ENCODE measurements around the gene SIRT2. TPM values are rescaled to one million over a fixed set of nuclear protein-coding genes. Genes with fewer than 3 reads are reported as not detected.

SIRT2 gene
- total RNA-seq, 1 donor from 2014 or later = 125 TPM

DNA sequence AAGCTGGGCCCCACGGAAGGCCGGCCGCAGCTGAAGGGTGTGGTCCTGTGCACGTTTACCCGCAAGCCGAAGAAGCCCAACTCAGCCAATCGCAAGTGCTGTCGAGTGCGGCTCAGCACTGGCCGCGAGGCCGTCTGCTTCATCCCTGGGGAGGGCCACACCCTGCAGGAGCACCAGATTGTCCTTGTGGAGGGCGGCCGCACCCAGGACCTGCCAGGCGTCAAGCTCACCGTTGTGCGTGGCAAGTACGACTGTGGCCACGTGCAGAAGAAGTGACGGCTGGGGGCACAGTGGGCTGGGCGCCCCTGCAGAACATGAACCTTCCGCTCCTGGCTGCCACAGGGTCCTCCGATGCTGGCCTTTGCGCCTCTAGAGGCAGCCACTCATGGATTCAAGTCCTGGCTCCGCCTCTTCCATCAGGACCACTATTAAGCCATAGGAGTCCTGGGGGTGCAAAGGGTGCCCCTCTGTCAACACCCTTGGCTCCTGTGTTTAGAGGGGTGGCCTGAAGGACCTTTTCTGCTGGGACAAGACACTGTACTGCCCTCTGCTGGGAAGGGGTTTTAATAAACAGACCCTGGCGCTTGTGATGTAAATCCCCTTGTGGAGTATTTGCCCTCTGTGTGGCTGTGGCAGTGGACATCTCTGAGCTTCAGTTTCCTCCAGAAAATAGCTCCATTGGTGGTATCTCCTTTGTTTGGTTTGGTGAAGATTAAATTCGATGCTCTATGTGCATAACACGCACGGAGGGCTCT, 33.2 kb upstream of the SIRT2 start:
- Histone ChIP-seq H3K4me3 (ENCODE audit: low read length in 3 of 3) (no peak overlapping the region), H3K4me1 (ENCODE audit: control insufficient read depth in 3 of 3, insufficient read depth in 3 of 3, low read length in 3 of 3) (peaks cover 10 to 25% (median 20%) of the 10 kb centered on the region in 3 donors), H3K9ac (ENCODE audit: low read depth in 1 of 3, low read length in 3 of 3) (peak overlapping the region in 1 of 3 donors; percentile 33), H3K9me3 (ENCODE audit: control insufficient read depth in 3 of 3, low read length in 3 of 3) (no peaks in the 10 kb centered on the region), H3K27ac (ENCODE audit: low read depth, low read length) (no peak overlapping the region), H3K27me3 (ENCODE audit: control insufficient read depth in 3 of 3, insufficient read depth in 3 of 3, low read length in 3 of 3) (no peaks in the 10 kb centered on the region), H3K36me3 (ENCODE audit: control insufficient read depth in 3 of 3, insufficient read depth in 3 of 3, low read length in 3 of 3) (peaks cover 9 to 19% (median 12%) of the 10 kb centered on the region in 3 donors)

DNA sequence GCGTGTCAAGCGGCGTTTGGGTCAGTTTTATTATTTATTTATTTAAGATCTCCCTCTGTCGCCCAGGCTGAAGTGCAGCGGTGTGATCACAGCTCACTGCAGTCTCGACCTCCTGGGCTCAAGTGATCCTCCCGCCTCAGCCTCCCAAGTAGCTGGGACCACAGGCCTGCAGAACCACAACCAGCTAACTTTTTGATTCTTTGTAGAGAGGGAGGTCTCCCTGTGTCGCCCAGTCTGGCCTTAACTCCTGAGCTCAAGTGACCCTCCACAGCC, 32.0 kb upstream of the SIRT2 start:
- no peaks in the 10 kb centered on the region for H3K27me3 ChIP-seq (ENCODE audit: control insufficient read depth in 3 of 3, insufficient read depth in 3 of 3, low read length in 3 of 3)
- H3K27ac ChIP-seq (ENCODE audit: low read depth, low read length) = no peak overlapping the region
- peaks cover 9 to 19% (median 12%) of the 10 kb centered on the region in 3 donors for H3K36me3 ChIP-seq (ENCODE audit: control insufficient read depth in 3 of 3, insufficient read depth in 3 of 3, low read length in 3 of 3)
- H3K9me3 ChIP-seq (ENCODE audit: control insufficient read depth in 3 of 3, low read length in 3 of 3) = no peaks in the 10 kb centered on the region
- H3K9ac ChIP-seq (ENCODE audit: low read depth in 1 of 3, low read length in 3 of 3) = peak overlapping the region; percentile 89 to 96 (median 92)
- peaks cover 10 to 25% (median 20%) of the 10 kb centered on the region in 3 donors for H3K4me1 ChIP-seq (ENCODE audit: control insufficient read depth in 3 of 3, insufficient read depth in 3 of 3, low read length in 3 of 3)
- H3K4me3 ChIP-seq (ENCODE audit: low read length in 3 of 3) = peak overlapping the region; percentile 95

GRCh38 chr19:38930776-38931520, 31.5 kb upstream of the SIRT2 start, which contains the start of gene MRPS12:
MRPS12 (plus strand) TSS chr19:38930944; CDS start chr19:38931295, 351 bp downstream.
- Histone ChIP-seq H3K27ac (ENCODE audit: low read depth, low read length) (peak within 1 kb of the TSS; percentile 86), H3K4me1 (ENCODE audit: control insufficient read depth in 3 of 3, insufficient read depth in 3 of 3, low read length in 3 of 3) (peaks cover 10 to 25% (median 20%) of the 10 kb centered on the region in 3 donors), H3K27me3 (ENCODE audit: control insufficient read depth in 3 of 3, insufficient read depth in 3 of 3, low read length in 3 of 3) (no peaks in the 10 kb centered on the region), H3K9me3 (ENCODE audit: control insufficient read depth in 3 of 3, low read length in 3 of 3) (no peaks in the 10 kb centered on the region), H3K4me3 (ENCODE audit: low read length in 3 of 3) (peak within 1 kb of the TSS; percentile 95), H3K9ac (ENCODE audit: low read depth in 1 of 3, low read length in 3 of 3) (peak within 1 kb of the TSS; percentile 89 to 96 (median 92)), H3K36me3 (ENCODE audit: control insufficient read depth in 3 of 3, insufficient read depth in 3 of 3, low read length in 3 of 3) (peaks cover 9 to 22% (median 16%) of the 10 kb centered on the region in 3 donors)

DNA sequence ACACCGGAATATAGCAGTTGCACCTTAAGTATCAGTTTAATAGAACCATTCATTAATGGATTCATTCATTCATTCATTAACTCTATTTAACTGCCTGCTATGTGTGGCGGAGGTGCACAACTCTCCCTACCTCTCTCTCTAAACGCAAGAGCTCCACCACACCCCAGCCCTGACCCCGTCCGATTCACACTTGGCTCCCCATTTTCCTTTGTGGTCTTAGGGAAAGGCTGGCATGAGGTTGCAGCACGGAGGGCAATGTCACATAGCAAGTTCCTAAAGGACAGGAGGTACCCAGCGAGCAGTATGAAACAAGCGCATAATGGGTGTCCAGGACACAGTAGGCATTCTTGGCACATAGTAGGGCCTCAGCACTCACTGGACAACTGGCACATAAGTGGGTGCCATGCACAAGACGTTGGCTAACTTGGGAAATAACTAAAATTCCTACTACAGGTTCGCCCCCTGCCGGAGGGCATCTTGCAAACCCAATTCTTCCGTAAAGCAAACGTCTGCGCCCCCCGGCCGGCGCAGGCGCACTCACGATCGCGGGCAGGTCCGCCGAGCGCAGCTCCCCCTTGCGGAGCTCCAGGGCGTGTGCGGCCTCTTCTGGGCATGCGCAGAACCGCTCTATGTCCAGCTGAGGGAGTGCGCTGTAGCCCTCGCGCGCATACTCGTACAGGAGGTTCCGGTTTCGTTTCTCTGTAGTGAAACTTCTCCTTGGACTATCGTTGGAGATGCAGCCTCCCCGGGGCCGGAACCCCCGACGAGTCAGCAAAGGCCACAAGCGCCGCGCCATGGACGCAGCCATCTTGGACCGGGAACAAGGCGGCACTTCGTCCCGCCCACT, 30.7 kb upstream of the SIRT2 start, which contains the start of gene SARS2:
SARS2 (minus strand) TSS at position 835 of the 847 bp plus-strand sequence; CDS start at position 808, 27 bp downstream.
- Histone ChIP-seq H3K27me3 (ENCODE audit: control insufficient read depth in 3 of 3, insufficient read depth in 3 of 3, low read length in 3 of 3) (no peaks in the 10 kb centered on the region), H3K27ac (ENCODE audit: low read depth, low read length) (peak within 1 kb of the TSS; percentile 86), H3K4me1 (ENCODE audit: control insufficient read depth in 3 of 3, insufficient read depth in 3 of 3, low read length in 3 of 3) (peaks cover 10 to 25% (median 20%) of the 10 kb centered on the region in 3 donors), H3K9ac (ENCODE audit: low read depth in 1 of 3, low read length in 3 of 3) (peak within 1 kb of the TSS; percentile 89 to 96 (median 92)), H3K9me3 (ENCODE audit: control insufficient read depth in 3 of 3, low read length in 3 of 3) (no peaks in the 10 kb centered on the region), H3K4me3 (ENCODE audit: low read length in 3 of 3) (peak within 1 kb of the TSS; percentile 95), H3K36me3 (ENCODE audit: control insufficient read depth in 3 of 3, insufficient read depth in 3 of 3, low read length in 3 of 3) (peaks cover 9 to 26% (median 22%) of the 10 kb centered on the region in 3 donors)

DNA sequence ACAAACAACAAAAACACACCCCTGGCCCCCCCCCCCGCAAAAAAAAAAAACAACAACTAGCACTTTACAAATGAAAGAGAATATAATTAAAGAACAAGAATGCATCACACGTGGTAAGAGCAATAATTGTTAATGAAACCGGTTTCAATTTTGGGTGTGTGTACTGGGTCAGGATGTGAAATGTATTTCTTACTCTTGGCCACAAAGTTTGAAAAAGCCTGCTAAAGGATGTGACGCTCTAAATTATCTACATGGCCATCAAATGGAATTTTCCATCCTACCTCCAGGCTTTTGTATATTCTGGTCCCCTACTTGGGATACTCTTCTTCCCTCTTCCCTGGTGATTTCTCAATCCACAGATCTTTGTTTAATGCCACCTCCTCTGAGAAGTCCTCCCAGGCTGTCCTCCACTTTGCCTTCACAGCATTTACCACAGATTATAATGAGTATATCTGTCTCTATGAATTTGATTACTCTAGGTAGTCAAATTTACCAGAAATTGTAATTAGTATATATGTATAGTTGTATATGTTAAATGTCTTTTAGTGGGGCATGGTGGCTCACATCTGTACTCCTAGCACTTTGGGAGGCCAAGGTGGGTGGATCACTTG, 29.1 kb upstream of the SIRT2 start:
- Histone ChIP-seq H3K4me3 (ENCODE audit: low read length in 3 of 3) (no peak overlapping the region), H3K27ac (ENCODE audit: low read depth, low read length) (no peak overlapping the region), H3K36me3 (ENCODE audit: control insufficient read depth in 3 of 3, insufficient read depth in 3 of 3, low read length in 3 of 3) (peaks cover 18 to 29% (median 27%) of the 10 kb centered on the region in 3 donors), H3K27me3 (ENCODE audit: control insufficient read depth in 3 of 3, insufficient read depth in 3 of 3, low read length in 3 of 3) (no peaks in the 10 kb centered on the region), H3K4me1 (ENCODE audit: control insufficient read depth in 3 of 3, insufficient read depth in 3 of 3, low read length in 3 of 3) (peaks cover 10 to 25% (median 20%) of the 10 kb centered on the region in 3 donors), H3K9ac (ENCODE audit: low read depth in 1 of 3, low read length in 3 of 3) (no peak overlapping the region), H3K9me3 (ENCODE audit: control insufficient read depth in 3 of 3, low read length in 3 of 3) (no peaks in the 10 kb centered on the region)

- no peak overlapping the region for H3K27ac ChIP-seq (ENCODE audit: low read depth, low read length)
- H3K9ac ChIP-seq (ENCODE audit: low read depth in 1 of 3, low read length in 3 of 3) = no peak overlapping the region
- H3K27me3 ChIP-seq (ENCODE audit: control insufficient read depth in 3 of 3, insufficient read depth in 3 of 3, low read length in 3 of 3) = no peaks in the 10 kb centered on the region
- no peak overlapping the region for H3K4me3 ChIP-seq (ENCODE audit: low read length in 3 of 3)
- peaks cover 0 to under 1% (median 0%) of the 10 kb centered on the region in 3 donors for H3K4me1 ChIP-seq (ENCODE audit: control insufficient read depth in 3 of 3, insufficient read depth in 3 of 3, low read length in 3 of 3)
- no peaks in the 10 kb centered on the region for H3K9me3 ChIP-seq (ENCODE audit: control insufficient read depth in 3 of 3, low read length in 3 of 3)
- peaks cover 15 to 27% (median 25%) of the 10 kb centered on the region in 3 donors for H3K36me3 ChIP-seq (ENCODE audit: control insufficient read depth in 3 of 3, insufficient read depth in 3 of 3, low read length in 3 of 3)
Observed at GRCh38 chr19:38924388-38924787, 25.0 kb upstream of the SIRT2 start.

GRCh38 chr19:38922482-38922881, 23.1 kb upstream of the SIRT2 start:
- Histone ChIP-seq H3K36me3 (ENCODE audit: control insufficient read depth in 3 of 3, insufficient read depth in 3 of 3, low read length in 3 of 3) (peaks cover 15 to 27% (median 26%) of the 10 kb centered on the region in 3 donors), H3K4me3 (ENCODE audit: low read length in 3 of 3) (no peak overlapping the region)

DNA sequence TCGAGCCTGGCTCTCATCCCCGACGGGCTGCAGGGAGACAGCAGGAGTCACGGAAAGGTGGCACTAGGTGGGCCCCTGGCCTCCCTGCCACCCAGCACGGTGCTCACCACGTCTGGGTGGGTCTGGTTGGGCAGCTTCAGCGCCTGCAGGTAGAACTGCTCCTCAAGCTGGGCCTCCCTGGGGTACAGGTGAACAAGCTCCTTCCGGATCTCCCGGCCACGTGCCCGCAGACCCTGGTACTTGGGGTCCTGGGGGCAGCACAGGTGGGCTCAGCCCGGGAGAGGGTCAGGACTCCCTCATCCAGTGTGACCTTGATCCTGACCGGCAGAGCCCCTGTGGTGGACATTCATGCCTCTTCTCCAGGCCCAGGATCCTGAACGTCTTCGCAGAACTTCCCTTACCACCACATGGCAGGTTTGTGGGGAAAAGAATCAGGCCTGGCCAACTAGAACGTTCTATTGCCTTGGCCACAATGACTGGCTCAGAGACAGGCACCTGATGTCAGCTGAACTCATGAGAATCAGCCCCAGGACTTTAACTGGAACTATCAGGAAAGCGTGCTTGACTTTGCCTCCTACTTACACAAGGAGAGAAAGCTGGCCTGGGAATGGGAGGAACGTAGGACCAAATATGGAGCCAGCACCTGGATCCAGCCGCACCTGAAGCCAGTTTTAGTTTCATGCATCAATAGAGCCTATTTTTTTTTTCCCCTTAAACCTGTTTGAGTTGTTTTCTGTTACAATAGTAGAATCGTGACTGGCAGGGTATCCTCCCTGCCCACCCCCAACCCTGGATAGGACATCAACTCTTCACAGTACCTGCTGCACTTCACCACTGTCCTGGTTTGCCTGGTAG, 22.2 kb upstream of the SIRT2 start:
- H3K36me3 ChIP-seq (ENCODE audit: control insufficient read depth in 3 of 3, insufficient read depth in 3 of 3, low read length in 3 of 3) = peaks cover 15 to 27% (median 26%) of the 10 kb centered on the region in 3 donors
- H3K27ac ChIP-seq (ENCODE audit: low read depth, low read length) = no peak overlapping the region
- H3K9ac ChIP-seq (ENCODE audit: low read depth in 1 of 3, low read length in 3 of 3) = no peak overlapping the region
- no peaks in the 10 kb centered on the region for H3K27me3 ChIP-seq (ENCODE audit: control insufficient read depth in 3 of 3, insufficient read depth in 3 of 3, low read length in 3 of 3)
- no peak overlapping the region for H3K4me3 ChIP-seq (ENCODE audit: low read length in 3 of 3)
- H3K4me1 ChIP-seq (ENCODE audit: control insufficient read depth in 3 of 3, insufficient read depth in 3 of 3, low read length in 3 of 3) = no peaks in the 10 kb centered on the region
- H3K9me3 ChIP-seq (ENCODE audit: control insufficient read depth in 3 of 3, low read length in 3 of 3) = no peaks in the 10 kb centered on the region

More at GRCh38 chr19:38922482-38922881, 23.1 kb upstream of the SIRT2 start:
- no peaks in the 10 kb centered on the region for H3K27me3 ChIP-seq (ENCODE audit: control insufficient read depth in 3 of 3, insufficient read depth in 3 of 3, low read length in 3 of 3)
- no peak overlapping the region for H3K27ac ChIP-seq (ENCODE audit: low read depth, low read length)
- no peaks in the 10 kb centered on the region for H3K9me3 ChIP-seq (ENCODE audit: control insufficient read depth in 3 of 3, low read length in 3 of 3)
- no peaks in the 10 kb centered on the region for H3K4me1 ChIP-seq (ENCODE audit: control insufficient read depth in 3 of 3, insufficient read depth in 3 of 3, low read length in 3 of 3)
- no peak overlapping the region for H3K9ac ChIP-seq (ENCODE audit: low read depth in 1 of 3, low read length in 3 of 3)
